Liver (tissue), 9 donors: Measurements from ENCODE around the gene CD300LD. TPM values are rescaled to one million over a fixed set of nuclear protein-coding genes. Genes with fewer than 3 reads are reported as not detected.

Source experiments
- DNase-seq: peaks from one replicate; pipeline ENCODE4 v3.0.0-alpha.2; 2017; ENCODE audit warnings: low spot score
- H3K27ac ChIP-seq, 2 donors: one replicate each; pipeline ENCODE4 v1.7.0; 2013; ENCODE audit warnings: inconsistent platforms in 2 of 2, low read length in 2 of 2, control low read depth in 1 of 2, low read depth in 1 of 2, mild to moderate bottlenecking in 1 of 2
- H3K27me3 ChIP-seq, 4 donors: one replicate each; pipeline versions ENCODE4 v1.6.1 to v1.7.0; 2013; ENCODE audit warnings: low read length in 3 of 4, inconsistent platforms in 1 of 4, mild to moderate bottlenecking in 1 of 4, moderate library complexity in 1 of 4; ENCODE audit not compliant: control insufficient read depth in 4 of 4, insufficient read depth in 4 of 4
- H3K36me3 ChIP-seq, 4 donors: one replicate each; pipeline versions ENCODE4 v1.6.1 to v1.7.0; 2013; ENCODE audit warnings: low read length in 3 of 4, mild to moderate bottlenecking in 3 of 4, low read depth in 1 of 4, moderate library complexity in 1 of 4; ENCODE audit not compliant: control insufficient read depth in 4 of 4, insufficient read depth in 3 of 4
- H3K4me1 ChIP-seq, 4 donors: one replicate each; pipeline versions ENCODE4 v1.6.1 to v1.7.0; 2013; ENCODE audit warnings: low read length in 3 of 4, mild to moderate bottlenecking in 3 of 4, moderate library complexity in 1 of 4; ENCODE audit not compliant: control insufficient read depth in 4 of 4, insufficient read depth in 4 of 4
- H3K4me3 ChIP-seq, 3 donors: one replicate each; pipeline versions ENCODE4 v1.6.1 to v1.7.0; 2013; ENCODE audit warnings: low read length in 3 of 3, control low read depth in 1 of 3, low read depth in 1 of 3, mild to moderate bottlenecking in 1 of 3
- H3K9ac ChIP-seq, 2 donors: one replicate each; pipeline ENCODE4 v1.7.0; 2013; ENCODE audit warnings: low read length in 2 of 2, mild to moderate bottlenecking in 2 of 2, moderate library complexity in 2 of 2, control low read depth in 1 of 2, low read depth in 1 of 2
- H3K9me3 ChIP-seq, 4 donors: one replicate each; pipeline versions ENCODE4 v1.6.1 to v1.7.0; 2013; ENCODE audit warnings: low read length in 3 of 4; ENCODE audit not compliant: control insufficient read depth in 4 of 4
- EGR1 ChIP-seq, 2 donors: IDR thresholded peaks; 2 replicates each; pipeline ENCODE4 v1.6.1; 2016 to 2018; ENCODE audit warnings: antibody characterized with exemption in 2 of 2, low read depth in 2 of 2
- FOXA1 ChIP-seq: IDR thresholded peaks from 2 replicates; pipeline ENCODE4 v1.6.1; 2016; ENCODE audit warnings: antibody characterized with exemption
- FOXA2 ChIP-seq: IDR thresholded peaks from 2 replicates; pipeline ENCODE4 v1.6.1; 2016; ENCODE audit warnings: antibody characterized with exemption
- GABPA ChIP-seq, 2 donors: IDR thresholded peaks in 1 of 2; conservative IDR thresholded peaks in 1 of 2; 2 replicates each; pipeline ENCODE4 v1.6.1; 2016; ENCODE audit warnings: antibody characterized with exemption in 2 of 2, mild to moderate bottlenecking in 1 of 2, moderate library complexity in 1 of 2
- HNF4A ChIP-seq, 2 donors: conservative IDR thresholded peaks; 2 replicates each; pipeline ENCODE4 v1.6.1; 2016; ENCODE audit warnings: antibody characterized with exemption in 2 of 2, mild to moderate bottlenecking in 2 of 2
- HNF4G ChIP-seq: IDR thresholded peaks from 2 replicates; pipeline ENCODE4 v1.6.1; 2016; ENCODE audit warnings: antibody characterized with exemption
- JUND ChIP-seq, 2 donors: IDR thresholded peaks; 2 replicates each; pipeline ENCODE4 v1.6.1; 2016; ENCODE audit warnings: antibody characterized with exemption in 2 of 2
- NR2F2 ChIP-seq: IDR thresholded peaks from 2 replicates; pipeline ENCODE4 v1.6.1; 2016; ENCODE audit warnings: antibody characterized with exemption
- RAD21 ChIP-seq, 2 donors: IDR thresholded peaks; 2 replicates each; pipeline ENCODE4 v1.6.1; 2016; ENCODE audit warnings: antibody characterized with exemption in 2 of 2, mild to moderate bottlenecking in 2 of 2
- RXRA ChIP-seq, 2 donors: IDR thresholded peaks; 2 replicates each; pipeline ENCODE4 v1.6.1; 2017 to 2018; ENCODE audit warnings: antibody characterized with exemption in 2 of 2, mild to moderate bottlenecking in 1 of 2
- SP1 ChIP-seq: IDR thresholded peaks from 2 replicates; pipeline ENCODE4 v1.6.1; 2018; ENCODE audit warnings: antibody characterized with exemption, mild to moderate bottlenecking
- TAF1 ChIP-seq: conservative IDR thresholded peaks from 2 replicates; pipeline ENCODE4 v1.6.1; 2016; ENCODE audit warnings: antibody characterized with exemption, mild to moderate bottlenecking
- YY1 ChIP-seq: IDR thresholded peaks from 2 replicates; pipeline ENCODE4 v1.6.1; 2016; ENCODE audit warnings: antibody characterized with exemption, mild to moderate bottlenecking
- WGBS: extraction: QIAGEN DNeasy Blood & Tissue Kit; methylation state at CpG from one replicate; pipeline ENCODE4 v1.1.7; 2013; 5-methylcytosine and 5-hydroxymethylcytosine counted together
- polyA plus RNA-seq, 2 donors: library from polyadenylated mRNA; stranded (reverse) in 1 of 2; unstranded in 1 of 2; fragments of 200-250 nt in 1 of 2; fragments of >200 nt in 1 of 2; fragmentation: Nextera tagmentation in 1 of 2; extraction: Ambion mirVana in 1 of 2; gene quantifications; one replicate each; pipeline versions ENCODE4 v1.2.1 to v1.2.3, GENCODE V29; 2013 to 2015
- total RNA-seq, 2 donors: library from RNA; depleted of rRNA; stranded (reverse); fragments of >200 nt; gene quantifications; one replicate each; pipeline ENCODE4 v1.2.3, GENCODE V29; 2014
- TF ChIP-seq, protein P1 (sequence below): IDR thresholded peaks from 2 replicates; pipeline ENCODE4 v1.6.1; 2016; ENCODE audit warnings: antibody characterized with exemption, mild to moderate bottlenecking
- TF ChIP-seq, protein P2 (sequence below): IDR thresholded peaks from 2 replicates; pipeline ENCODE4 v1.6.1; 2016; ENCODE audit warnings: antibody characterized with exemption
- TF ChIP-seq, protein P3 (sequence below): IDR thresholded peaks from 2 replicates; pipeline ENCODE4 v1.6.1; 2016; ENCODE audit warnings: antibody characterized with exemption
- TF ChIP-seq, protein P4 (sequence below): IDR thresholded peaks from 2 replicates; pipeline ENCODE4 v1.6.1; 2016; ENCODE audit warnings: antibody characterized with exemption
- TF ChIP-seq, protein P5 (sequence below): fragments of 150-350 bp; IDR thresholded peaks from 2 replicates; pipeline ENCODE4 v1.5.1; 2017; ENCODE audit warnings: improper control_type of control experiment, low read depth, low read length; ENCODE audit not compliant: missing input control
- donor health status: healthy.
- donor health status: healthy.
- donor health status: healthy.
- donor health status: healthy.
- donor health status: healthy.

The CD300LD gene
- total and polyA plus RNA-seq, 4 donors = 0.08 TPM; not detected in 3

DNA sequence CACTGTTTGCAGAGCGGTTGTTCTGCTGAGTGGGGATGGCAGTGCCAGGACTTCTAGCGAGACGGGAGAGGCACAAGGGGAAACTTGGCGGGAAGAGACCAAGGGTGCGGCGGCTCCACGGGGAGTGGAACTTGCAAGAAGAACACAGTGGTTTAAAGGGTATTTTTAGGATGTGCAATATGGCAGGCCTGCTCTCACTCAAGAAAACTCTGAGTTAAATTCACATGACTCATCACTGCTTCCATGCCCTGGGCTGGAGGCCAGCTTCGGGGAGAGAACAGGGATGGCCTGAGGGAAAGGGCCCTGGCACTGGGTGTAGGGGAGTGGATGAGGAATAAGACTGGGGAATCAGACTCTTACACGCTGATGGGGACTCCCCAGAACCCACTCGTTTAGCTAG is 13.3 kb upstream of the CD300LD start:
- no peaks in the 10 kb centered on the region for H3K36me3 ChIP-seq
- 57% methylated on average over 10 of the region's 10 CpGs for WGBS
- no peaks in the 10 kb centered on the region for H3K4me1 ChIP-seq
- TF ChIP-seq SP1 (no peak), YY1 (no peak), FOXA1 (no peak), FOXA2 (no peak), EGR1 (IDR thresholded peaks at IDR 0.05; ENCODE audit: low read depth in 2 of 2) (no peak), HNF4G (no peak), JUND (IDR thresholded peaks at IDR 0.05) (no peak), RXRA (IDR thresholded peaks at IDR 0.05) (no peak), NR2F2 (no peak), RAD21 (IDR thresholded peaks at IDR 0.05) (no peak), TAF1 (no peak), GABPA (IDR thresholded peaks at IDR 0.05 in 1 of 2, conservative IDR thresholded peaks at IDR 0.05 in 1 of 2) (no peak), HNF4A (conservative IDR thresholded peaks at IDR 0.05) (no peak)
- TF ChIP-seq, protein P1, sequence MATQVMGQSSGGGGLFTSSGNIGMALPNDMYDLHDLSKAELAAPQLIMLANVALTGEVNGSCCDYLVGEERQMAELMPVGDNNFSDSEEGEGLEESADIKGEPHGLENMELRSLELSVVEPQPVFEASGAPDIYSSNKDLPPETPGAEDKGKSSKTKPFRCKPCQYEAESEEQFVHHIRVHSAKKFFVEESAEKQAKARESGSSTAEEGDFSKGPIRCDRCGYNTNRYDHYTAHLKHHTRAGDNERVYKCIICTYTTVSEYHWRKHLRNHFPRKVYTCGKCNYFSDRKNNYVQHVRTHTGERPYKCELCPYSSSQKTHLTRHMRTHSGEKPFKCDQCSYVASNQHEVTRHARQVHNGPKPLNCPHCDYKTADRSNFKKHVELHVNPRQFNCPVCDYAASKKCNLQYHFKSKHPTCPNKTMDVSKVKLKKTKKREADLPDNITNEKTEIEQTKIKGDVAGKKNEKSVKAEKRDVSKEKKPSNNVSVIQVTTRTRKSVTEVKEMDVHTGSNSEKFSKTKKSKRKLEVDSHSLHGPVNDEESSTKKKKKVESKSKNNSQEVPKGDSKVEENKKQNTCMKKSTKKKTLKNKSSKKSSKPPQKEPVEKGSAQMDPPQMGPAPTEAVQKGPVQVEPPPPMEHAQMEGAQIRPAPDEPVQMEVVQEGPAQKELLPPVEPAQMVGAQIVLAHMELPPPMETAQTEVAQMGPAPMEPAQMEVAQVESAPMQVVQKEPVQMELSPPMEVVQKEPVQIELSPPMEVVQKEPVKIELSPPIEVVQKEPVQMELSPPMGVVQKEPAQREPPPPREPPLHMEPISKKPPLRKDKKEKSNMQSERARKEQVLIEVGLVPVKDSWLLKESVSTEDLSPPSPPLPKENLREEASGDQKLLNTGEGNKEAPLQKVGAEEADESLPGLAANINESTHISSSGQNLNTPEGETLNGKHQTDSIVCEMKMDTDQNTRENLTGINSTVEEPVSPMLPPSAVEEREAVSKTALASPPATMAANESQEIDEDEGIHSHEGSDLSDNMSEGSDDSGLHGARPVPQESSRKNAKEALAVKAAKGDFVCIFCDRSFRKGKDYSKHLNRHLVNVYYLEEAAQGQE = no peak
- TF ChIP-seq, protein P2, sequence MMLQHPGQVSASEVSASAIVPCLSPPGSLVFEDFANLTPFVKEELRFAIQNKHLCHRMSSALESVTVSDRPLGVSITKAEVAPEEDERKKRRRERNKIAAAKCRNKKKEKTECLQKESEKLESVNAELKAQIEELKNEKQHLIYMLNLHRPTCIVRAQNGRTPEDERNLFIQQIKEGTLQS = no peak
- TF ChIP-seq, protein P3, sequence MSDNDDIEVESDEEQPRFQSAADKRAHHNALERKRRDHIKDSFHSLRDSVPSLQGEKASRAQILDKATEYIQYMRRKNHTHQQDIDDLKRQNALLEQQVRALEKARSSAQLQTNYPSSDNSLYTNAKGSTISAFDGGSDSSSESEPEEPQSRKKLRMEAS = no peak
- TF ChIP-seq, protein P4, sequence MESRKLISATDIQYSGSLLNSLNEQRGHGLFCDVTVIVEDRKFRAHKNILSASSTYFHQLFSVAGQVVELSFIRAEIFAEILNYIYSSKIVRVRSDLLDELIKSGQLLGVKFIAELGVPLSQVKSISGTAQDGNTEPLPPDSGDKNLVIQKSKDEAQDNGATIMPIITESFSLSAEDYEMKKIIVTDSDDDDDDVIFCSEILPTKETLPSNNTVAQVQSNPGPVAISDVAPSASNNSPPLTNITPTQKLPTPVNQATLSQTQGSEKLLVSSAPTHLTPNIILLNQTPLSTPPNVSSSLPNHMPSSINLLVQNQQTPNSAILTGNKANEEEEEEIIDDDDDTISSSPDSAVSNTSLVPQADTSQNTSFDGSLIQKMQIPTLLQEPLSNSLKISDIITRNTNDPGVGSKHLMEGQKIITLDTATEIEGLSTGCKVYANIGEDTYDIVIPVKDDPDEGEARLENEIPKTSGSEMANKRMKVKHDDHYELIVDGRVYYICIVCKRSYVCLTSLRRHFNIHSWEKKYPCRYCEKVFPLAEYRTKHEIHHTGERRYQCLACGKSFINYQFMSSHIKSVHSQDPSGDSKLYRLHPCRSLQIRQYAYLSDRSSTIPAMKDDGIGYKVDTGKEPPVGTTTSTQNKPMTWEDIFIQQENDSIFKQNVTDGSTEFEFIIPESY = no peak
- TF ChIP-seq, protein P5, sequence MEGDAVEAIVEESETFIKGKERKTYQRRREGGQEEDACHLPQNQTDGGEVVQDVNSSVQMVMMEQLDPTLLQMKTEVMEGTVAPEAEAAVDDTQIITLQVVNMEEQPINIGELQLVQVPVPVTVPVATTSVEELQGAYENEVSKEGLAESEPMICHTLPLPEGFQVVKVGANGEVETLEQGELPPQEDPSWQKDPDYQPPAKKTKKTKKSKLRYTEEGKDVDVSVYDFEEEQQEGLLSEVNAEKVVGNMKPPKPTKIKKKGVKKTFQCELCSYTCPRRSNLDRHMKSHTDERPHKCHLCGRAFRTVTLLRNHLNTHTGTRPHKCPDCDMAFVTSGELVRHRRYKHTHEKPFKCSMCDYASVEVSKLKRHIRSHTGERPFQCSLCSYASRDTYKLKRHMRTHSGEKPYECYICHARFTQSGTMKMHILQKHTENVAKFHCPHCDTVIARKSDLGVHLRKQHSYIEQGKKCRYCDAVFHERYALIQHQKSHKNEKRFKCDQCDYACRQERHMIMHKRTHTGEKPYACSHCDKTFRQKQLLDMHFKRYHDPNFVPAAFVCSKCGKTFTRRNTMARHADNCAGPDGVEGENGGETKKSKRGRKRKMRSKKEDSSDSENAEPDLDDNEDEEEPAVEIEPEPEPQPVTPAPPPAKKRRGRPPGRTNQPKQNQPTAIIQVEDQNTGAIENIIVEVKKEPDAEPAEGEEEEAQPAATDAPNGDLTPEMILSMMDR = no peak
- no peak for DNase-seq
- H3K9ac ChIP-seq = no peak overlapping the region
- H3K27me3 ChIP-seq = peaks cover 0 to 10% (median under 1%) of the 10 kb centered on the region in 4 donors
- no peaks in the 10 kb centered on the region for H3K9me3 ChIP-seq
- no peak overlapping the region for H3K4me3 ChIP-seq
- no peak overlapping the region for H3K27ac ChIP-seq
